ENCODE measurements around the gene BEST1.

BEST1 gene

DNA sequence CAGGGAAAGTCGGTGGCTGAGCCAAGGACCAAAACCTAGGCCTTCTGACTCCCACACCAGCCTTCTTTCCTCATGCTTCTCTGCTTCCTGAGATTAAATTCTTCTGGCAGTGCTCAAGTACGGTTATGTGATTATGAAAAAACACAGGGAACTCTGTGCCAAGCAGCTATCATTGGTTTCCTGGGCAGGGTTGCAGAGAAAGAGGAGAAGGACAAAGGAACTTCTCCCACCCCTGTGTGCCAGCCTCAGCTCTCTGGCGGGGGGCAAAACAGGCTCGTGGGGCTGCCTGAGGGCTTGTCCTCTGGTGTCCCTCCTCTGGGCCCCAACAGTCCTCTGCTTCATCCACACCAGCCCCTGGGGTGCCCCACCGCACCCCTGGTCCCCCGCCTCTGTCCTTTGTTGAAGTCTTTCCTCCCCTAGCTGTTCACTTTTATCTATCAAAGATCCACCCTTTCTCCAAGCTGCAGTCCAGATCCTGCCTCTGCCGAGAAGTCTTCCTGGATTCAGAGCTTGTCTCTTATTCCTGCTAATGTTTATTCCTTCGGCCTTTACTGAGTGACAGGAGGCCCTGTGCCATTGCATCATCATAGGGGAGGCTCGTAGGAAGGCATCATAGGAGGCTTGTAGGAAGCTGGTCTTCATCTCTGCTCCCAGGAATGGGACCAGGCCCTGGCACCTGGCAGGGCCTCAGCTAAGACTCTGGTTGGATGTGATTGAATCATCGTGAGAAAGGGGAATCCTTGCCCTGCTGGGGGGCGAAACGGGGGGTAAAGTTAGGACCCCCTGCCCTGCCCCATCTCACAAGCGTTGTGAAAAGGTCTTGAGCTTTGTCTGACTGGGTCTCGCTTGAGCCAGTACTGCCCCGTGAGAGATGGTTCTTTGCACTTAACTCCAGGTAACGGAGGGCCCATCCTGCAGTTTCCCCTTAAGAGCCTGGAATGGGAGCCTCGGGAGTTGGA, 28.8 kb downstream of the BEST1 start:
- Histone ChIP-seq H3K4me3 (no peak overlapping the region), H3K9me3 (ENCODE audit: low read depth, low read length) (no peaks in the 10 kb centered on the region), H3K27ac (peak overlapping the region; percentile 67; the same call in 1 of the 2 replicates), H3K36me3 (ENCODE audit: insufficient read depth, low read length) (no peaks in the 10 kb centered on the region), H3K9ac (ENCODE audit: insufficient read length) (peak overlapping the region; percentile 41)
- DNase-seq (ENCODE audit: low read depth, low spot score), result no peak
- TF ChIP-seq FOXP2 (optimal IDR thresholded peaks at IDR 0.05; ENCODE audit: control extremely low read depth, extremely low read length, insufficient read depth), result no peak
- no peak for TF ChIP-seq POLR2AphosphoS5 (IDR thresholded peaks at IDR 0.05; ENCODE audit: borderline replicate concordance, low read depth, low read length)
- TF ChIP-seq EZH2 (IDR thresholded peaks at IDR 0.05), result no peak

DNA sequence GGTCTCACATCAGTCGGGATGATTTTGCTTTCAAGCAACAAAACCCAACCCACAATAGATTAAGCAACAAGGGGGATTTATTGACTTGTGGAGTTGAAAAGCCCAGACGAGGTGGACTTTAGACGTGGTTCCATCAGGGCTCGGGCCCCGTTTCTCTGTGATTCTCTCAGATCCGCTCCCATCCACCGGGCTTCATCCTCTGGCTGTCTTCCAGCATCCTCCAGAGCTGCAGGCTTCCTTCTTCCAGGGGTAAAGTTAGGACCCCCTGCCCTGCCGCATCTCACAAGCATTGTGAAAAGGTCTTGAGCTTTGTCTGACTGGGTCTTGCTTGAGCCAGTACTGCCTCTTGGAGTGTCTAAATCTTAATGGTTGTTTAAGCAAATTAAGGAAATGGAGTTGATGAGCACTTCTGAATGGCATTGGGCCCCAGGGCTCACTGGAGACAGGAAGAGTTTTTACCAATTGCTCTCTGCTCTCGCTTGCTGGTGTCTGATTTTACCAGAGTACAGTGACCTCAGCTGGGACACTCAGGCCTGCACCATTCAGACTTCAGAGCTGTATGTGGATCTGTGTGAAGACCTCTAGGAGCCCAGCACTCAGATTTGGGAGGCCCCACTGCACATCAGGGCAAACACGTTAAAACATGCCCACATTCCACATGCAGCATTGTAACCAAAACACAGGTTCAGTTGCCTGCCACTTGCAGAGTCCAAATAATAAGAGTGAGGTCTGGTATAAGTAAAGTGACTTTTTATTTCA, 30.8 kb downstream of the BEST1 start:
- no peak overlapping the region for H3K4me3 ChIP-seq
- H3K27ac ChIP-seq, result no peak overlapping the region
- H3K36me3 ChIP-seq (ENCODE audit: insufficient read depth, low read length), result no peaks in the 10 kb centered on the region
- H3K9me3 ChIP-seq (ENCODE audit: low read depth, low read length), result no peaks in the 10 kb centered on the region
- DNase-seq (ENCODE audit: low read depth, low spot score), result no peak
- no peak overlapping the region for H3K9ac ChIP-seq (ENCODE audit: insufficient read length)
- no peak for TF ChIP-seq POLR2AphosphoS5 (IDR thresholded peaks at IDR 0.05; ENCODE audit: borderline replicate concordance, low read depth, low read length)
- no peak for TF ChIP-seq EZH2 (IDR thresholded peaks at IDR 0.05)
- TF ChIP-seq FOXP2 (optimal IDR thresholded peaks at IDR 0.05; ENCODE audit: control extremely low read depth, extremely low read length, insufficient read depth), result no peak

GRCh38 chr11:61983419-61983818, 33.3 kb downstream of the BEST1 start:
- H3K9me3 ChIP-seq (ENCODE audit: low read depth, low read length), result no peaks in the 10 kb centered on the region
- H3K9ac ChIP-seq (ENCODE audit: insufficient read length), result no peak overlapping the region
- no peak for TF ChIP-seq EZH2 (IDR thresholded peaks at IDR 0.05)
- no peak for TF ChIP-seq POLR2AphosphoS5 (IDR thresholded peaks at IDR 0.05; ENCODE audit: borderline replicate concordance, low read depth, low read length)
- TF ChIP-seq FOXP2 (optimal IDR thresholded peaks at IDR 0.05; ENCODE audit: control extremely low read depth, extremely low read length, insufficient read depth), result no peak
- no peak overlapping the region for H3K27ac ChIP-seq
- DNase-seq (ENCODE audit: low read depth, low spot score), result no peak
- no peak overlapping the region for H3K4me3 ChIP-seq
- H3K36me3 ChIP-seq (ENCODE audit: insufficient read depth, low read length), result no peaks in the 10 kb centered on the region

DNA sequence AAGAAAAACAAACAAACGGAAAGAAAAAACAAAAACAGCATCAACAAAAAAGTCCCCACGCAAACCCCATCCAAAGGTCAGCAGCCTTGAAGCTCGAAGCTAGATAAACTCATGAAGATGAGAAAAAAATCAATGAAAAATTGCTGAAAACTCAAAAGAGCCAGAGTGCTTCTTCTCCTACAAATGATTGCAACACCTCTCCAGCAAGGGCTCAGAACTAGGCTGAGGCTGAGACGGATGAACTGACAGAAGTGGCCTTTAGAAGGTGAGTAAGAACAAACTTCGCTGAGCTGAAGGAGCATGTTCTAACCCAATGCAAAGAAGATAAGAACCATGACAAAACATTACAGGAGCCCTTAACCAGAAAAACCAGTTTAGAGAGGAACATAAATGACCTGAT, 35.7 kb downstream of the BEST1 start:
- no peak overlapping the region for H3K4me3 ChIP-seq
- no peak overlapping the region for H3K27ac ChIP-seq
- no peak for TF ChIP-seq EZH2 (IDR thresholded peaks at IDR 0.05)
- no peak for TF ChIP-seq FOXP2 (optimal IDR thresholded peaks at IDR 0.05; ENCODE audit: control extremely low read depth, extremely low read length, insufficient read depth)
- no peak for TF ChIP-seq POLR2AphosphoS5 (IDR thresholded peaks at IDR 0.05; ENCODE audit: borderline replicate concordance, low read depth, low read length)
- no peaks in the 10 kb centered on the region for H3K36me3 ChIP-seq (ENCODE audit: insufficient read depth, low read length)
- no peaks in the 10 kb centered on the region for H3K9me3 ChIP-seq (ENCODE audit: low read depth, low read length)
- H3K9ac ChIP-seq (ENCODE audit: insufficient read length), result no peak overlapping the region
- no peak for DNase-seq (ENCODE audit: low read depth, low spot score)

- DNase-seq (ENCODE audit: low read depth, low spot score), result no peak
- Histone ChIP-seq H3K4me3 (no peak overlapping the region), H3K36me3 (ENCODE audit: insufficient read depth, low read length) (no peaks in the 10 kb centered on the region), H3K27ac (no peak overlapping the region), H3K9ac (ENCODE audit: insufficient read length) (no peak overlapping the region), H3K9me3 (ENCODE audit: low read depth, low read length) (no peaks in the 10 kb centered on the region)
- no peak for TF ChIP-seq EZH2 (IDR thresholded peaks at IDR 0.05)
- TF ChIP-seq FOXP2 (optimal IDR thresholded peaks at IDR 0.05; ENCODE audit: control extremely low read depth, extremely low read length, insufficient read depth), result no peak
- no peak for TF ChIP-seq POLR2AphosphoS5 (IDR thresholded peaks at IDR 0.05; ENCODE audit: borderline replicate concordance, low read depth, low read length)
Observed at GRCh38 chr11:61994981-61995380, 44.8 kb downstream of the BEST1 start.

DNA sequence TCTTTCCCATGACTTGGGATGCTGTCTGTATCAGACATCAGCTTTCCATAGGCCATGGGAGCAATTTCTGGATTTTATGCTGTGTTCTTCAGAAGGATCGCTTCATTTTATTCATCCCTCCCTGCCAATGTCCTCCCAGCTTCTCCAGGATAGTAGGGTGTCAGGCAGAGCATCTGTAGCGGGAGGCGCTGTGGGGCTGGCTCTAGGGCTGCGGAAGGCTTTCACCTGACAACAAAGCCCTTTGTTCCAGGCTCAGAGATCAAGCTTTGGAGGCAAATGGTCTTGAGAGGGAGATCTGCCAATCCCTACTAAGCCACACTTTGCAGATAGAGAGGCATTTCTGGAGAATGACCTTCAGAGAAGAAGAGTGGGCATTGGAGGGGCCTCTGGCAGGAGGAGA, 46.8 kb downstream of the BEST1 start:
- no peak overlapping the region for H3K9ac ChIP-seq (ENCODE audit: insufficient read length)
- TF ChIP-seq FOXP2 (optimal IDR thresholded peaks at IDR 0.05; ENCODE audit: control extremely low read depth, extremely low read length, insufficient read depth), result no peak
- no peak for DNase-seq (ENCODE audit: low read depth, low spot score)
- no peaks in the 10 kb centered on the region for H3K9me3 ChIP-seq (ENCODE audit: low read depth, low read length)
- H3K27ac ChIP-seq, result no peak overlapping the region
- no peaks in the 10 kb centered on the region for H3K36me3 ChIP-seq (ENCODE audit: insufficient read depth, low read length)
- no peak overlapping the region for H3K4me3 ChIP-seq

GRCh38 chr11:61999141-61999975, 49.2 kb downstream of the BEST1 start:
- no peak overlapping the region for H3K4me3 ChIP-seq
- no peak for DNase-seq (ENCODE audit: low read depth, low spot score)
- H3K9me3 ChIP-seq (ENCODE audit: low read depth, low read length), result no peaks in the 10 kb centered on the region
- H3K36me3 ChIP-seq (ENCODE audit: insufficient read depth, low read length), result no peaks in the 10 kb centered on the region
- H3K9ac ChIP-seq (ENCODE audit: insufficient read length), result no peak overlapping the region
- no peak overlapping the region for H3K27ac ChIP-seq
- no peak for TF ChIP-seq POLR2AphosphoS5 (IDR thresholded peaks at IDR 0.05; ENCODE audit: borderline replicate concordance, low read depth, low read length)
- TF ChIP-seq EZH2 (IDR thresholded peaks at IDR 0.05), result no peak
- TF ChIP-seq FOXP2 (optimal IDR thresholded peaks at IDR 0.05; ENCODE audit: control extremely low read depth, extremely low read length, insufficient read depth), result no peak
